GM19240 (cell line): Measurements from ENCODE around the gene GTF2F1.
"Not testable (repeated sequence)": the region's sequence is repeated elsewhere in the genome, so short reads cannot be mapped to it uniquely, and the experiment has no call there.

Source experiments
- DNase-seq: peaks from one replicate; pipeline ENCODE4 v3.0.0; 2011; ENCODE audit warnings: low spot score; ENCODE audit not compliant: insufficient read length

Gene GTF2F1, protein sequence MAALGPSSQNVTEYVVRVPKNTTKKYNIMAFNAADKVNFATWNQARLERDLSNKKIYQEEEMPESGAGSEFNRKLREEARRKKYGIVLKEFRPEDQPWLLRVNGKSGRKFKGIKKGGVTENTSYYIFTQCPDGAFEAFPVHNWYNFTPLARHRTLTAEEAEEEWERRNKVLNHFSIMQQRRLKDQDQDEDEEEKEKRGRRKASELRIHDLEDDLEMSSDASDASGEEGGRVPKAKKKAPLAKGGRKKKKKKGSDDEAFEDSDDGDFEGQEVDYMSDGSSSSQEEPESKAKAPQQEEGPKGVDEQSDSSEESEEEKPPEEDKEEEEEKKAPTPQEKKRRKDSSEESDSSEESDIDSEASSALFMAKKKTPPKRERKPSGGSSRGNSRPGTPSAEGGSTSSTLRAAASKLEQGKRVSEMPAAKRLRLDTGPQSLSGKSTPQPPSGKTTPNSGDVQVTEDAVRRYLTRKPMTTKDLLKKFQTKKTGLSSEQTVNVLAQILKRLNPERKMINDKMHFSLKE

DNA sequence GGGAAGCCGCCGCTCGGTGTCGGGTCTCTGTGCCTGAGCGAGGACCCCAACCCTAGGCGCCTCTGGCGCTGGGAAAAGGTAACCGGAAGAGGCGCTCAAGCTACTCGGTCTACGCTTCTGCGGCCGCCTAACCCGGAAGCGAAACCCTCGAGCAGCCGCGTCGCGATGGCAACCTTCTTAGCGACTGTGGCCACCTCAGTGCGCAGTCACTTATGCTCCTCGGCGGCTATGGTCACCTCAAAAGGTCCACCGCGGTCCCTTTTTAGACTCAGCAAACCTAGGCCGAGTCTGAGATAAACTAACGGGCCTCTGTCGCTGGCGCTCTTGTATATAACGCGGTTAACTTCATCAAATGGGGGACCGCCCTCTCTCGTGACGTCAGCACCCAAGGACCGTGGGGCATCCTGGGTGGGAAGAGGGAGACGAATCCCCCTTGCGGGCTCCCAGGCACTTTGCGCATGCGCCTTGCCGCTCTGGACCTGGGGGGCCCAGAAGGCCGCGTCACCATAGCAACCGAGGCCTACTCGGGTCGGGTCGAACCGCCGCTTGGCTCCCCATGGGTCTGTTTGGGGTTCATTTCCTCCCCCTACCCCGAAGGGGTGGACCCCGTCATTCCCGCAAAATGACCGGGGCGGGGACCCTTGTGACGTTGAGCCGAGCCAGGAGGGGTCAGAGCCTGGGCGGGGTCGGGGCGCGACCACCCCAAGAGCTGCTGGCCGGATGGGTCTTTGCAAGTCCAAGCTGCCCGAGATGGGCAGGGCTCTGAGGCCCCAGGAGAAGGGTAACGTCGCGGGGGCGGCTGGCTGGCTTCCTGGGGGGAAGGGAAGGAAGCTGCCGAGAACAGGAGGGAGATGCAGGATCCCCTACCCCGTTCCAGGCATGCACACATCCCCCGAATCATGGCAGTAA is at the start of gene GTF2F1:
GTF2F1 (minus strand) TSS at position 91 of the 909 bp plus-strand sequence. CDS start 169 bp downstream, outside the sequence.
- DNase-seq, result peak; percentile 92

DNA sequence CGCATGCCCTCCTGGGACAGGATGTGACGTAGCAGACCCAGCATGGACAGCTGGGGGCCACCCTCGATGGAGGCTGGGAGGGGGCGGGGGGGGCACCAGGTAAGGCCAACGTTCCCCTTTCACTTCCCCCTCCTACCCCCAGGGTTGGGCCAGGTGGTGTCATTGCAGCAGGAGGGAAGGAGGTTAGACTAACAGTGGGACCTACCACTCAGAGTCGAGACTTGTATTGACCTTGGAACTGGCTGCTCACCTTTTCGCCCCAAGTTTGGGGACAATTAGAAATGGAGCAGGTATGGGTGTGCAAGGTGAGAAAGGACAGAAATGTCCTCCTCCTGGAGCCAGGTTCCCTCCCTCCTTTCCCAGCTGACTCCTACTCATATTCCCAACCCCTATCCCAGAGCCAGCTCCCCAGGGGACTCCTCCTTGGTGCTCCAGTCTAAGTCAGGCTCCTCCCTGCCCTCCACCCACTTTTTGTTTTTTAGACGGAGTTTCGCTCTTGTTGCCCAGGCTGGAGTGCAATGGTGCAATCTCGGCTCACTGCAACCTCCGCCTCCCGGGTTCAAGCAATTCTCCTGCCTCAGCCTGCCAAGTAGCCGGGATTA is 49.2 kb upstream of the GTF2F1 start:
- no peak for DNase-seq

DNA sequence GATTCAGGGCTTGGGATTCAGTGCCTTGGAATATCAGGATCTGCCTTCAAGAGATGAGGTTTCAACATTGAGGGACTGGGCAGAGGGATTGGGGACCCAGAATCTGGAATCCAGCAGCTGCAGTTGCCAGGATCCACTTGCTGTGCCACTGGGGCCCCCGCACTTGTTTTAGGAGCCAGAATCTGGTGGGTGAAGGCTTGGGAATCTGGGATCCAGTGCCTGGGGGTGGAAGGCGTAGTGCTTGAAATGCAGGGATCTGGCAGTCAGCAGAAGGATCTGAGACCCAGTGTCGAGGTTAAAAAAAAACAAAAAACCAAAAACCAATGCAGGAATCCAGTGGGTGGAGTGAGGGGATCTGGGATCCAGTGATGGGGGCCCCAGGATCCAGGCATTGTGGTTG is 47.9 kb upstream of the GTF2F1 start:
- DNase-seq, result no peak

DNA sequence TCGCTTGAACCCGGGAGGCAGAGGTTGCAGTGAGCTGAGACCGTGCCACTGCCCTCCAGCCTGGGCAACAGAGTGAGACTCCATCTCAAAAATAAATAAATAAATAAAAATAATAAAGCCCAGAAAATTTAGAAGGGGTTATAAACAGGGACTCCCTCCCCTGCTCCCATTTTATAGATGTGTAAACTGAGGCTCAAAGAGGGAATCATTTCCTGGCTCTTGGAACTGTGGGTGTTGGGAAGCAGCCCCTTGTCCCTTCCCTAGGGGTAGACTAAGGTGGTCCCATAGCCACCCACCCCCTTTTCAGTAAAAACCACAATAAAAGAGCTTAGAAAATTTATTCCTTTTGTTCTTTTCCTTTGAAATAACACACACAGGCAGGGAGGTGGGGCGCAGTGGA is 46.8 kb upstream of the GTF2F1 start:
- no peak for DNase-seq

DNA sequence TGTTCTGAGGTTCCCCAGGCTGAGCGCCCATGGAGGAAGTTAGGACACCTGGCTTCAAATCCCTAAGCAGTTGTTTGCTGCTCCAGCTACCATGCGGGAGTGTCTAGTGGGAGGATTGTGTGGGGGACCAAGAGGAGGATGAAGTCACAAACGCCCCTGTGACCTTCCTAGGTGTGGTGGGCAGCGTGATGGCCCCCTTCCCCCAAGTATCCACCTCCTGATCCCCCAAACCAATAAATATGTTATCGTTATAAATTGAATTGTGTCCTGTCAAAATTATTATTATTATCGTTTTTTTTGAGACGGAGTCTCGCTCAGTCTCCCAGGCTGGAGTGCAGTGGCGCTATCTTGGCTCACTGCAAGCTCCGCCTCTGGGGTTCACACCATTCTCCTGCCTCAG is 40.7 kb upstream of the GTF2F1 start, which contains the start of gene SLC25A41:
SLC25A41 (minus strand) TSS at position 101 of the 400 bp plus-strand sequence; CDS start at position 31, 70 bp downstream.
- no peak for DNase-seq

DNA sequence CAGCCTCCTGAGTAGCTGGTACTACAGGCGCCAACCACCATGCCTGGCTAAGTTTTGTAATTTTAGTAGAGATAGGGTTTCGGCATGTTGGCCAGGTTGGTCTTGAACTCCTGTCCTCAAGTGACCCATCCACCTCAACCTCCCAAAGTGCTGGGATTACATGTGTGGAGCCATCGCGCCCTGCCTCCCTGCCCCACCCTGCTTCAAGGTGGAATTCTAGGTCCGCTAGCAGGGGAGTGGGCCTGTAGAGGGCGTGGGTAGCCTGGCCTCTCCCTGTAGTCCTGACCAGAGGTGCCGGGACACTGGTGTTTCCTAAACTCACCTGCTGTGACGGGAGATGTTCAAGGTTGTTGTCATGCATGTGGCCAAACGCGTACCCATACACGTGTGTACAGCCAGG is 40.2 kb upstream of the GTF2F1 start:
- DNase-seq, result no peak

DNA sequence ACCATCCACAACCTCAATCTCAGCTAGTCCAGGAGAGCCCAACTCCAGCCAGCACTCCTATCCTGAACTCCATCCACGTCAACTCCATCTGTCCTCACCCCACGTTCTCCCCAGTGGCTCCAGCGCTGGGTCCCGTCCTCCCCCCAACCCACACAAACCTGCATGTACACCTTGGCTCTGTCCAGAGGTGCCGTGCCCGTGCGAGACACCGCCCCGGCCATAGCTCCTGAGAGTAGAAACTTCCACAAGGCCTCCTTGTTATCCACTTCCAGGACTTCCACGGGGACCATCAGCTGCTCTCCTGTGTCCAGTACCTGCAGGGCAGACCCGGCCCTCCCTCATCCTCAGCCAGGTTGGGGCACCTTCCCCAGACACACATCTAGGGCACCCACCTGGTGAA is 38.9 kb upstream of the GTF2F1 start:
- no peak for DNase-seq

DNA sequence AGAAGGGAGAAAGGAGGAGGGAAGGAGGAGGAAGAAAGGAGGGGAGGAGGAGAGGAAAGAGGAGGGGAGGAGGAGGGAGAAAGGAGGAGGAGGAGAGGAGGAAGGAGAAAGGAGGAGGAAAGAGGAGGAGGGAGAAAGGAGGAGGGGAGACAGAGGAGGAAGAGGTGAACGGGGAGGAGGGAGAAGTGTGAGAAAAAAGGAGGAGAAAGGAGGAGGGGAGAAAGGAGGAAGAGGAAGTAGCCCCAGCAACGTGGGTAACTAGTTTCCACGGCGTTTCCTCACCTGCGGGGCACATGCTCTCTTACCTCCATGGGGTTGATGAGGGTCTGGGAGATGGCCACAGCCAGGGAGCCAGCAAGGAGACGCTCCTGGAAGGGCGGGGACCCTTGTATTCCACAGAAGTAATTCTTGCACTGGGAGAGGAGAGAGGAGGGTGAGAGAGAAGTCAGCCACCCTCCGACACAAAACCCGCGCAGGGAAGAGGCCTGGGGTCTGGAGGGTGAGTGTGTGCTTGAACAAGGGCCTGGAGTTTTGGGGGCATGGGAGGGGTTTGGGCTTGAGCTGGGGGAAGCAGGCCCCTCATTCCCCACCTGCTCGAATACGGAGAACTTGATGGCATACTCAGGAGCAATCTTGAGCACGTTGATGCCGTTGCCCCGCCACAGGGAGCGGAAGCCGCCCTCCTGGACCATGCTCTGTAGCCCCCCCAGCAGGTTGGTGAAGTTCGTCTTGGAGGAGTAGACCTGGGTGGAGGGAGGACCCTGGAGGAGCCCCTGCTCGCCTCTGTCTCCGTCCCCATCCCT is 36.7 kb upstream of the GTF2F1 start:
- no peak for DNase-seq

DNA sequence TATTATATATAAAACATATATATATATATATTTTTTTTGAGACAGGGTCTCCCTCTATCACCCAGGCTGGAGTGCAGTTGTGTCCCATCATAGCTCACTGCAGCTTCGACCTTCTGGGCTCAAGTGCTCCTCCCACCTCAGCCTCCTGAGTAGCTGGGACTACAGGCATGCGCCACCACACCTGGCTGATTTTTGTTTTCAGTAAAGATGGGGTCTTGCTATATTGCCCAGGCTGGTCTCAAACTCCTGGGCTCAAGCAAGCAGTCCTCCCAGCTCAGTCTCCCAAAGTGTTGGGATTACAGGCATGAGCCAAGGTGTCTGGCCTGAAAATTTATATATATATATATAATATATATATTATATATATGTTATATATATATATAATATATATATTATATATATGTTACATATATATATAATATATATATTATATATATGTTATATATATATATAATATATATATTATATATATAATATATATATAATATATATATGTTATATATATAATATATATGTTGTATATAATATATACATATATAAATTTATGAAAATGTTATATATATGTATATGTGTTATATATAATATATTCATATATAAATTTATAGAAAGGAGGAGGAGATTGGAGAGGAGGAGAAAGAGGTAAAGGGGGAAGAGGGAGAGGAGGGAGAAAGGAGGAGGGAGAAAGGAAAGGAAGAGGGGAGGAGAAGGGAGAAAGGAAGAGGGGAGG is 35.9 kb upstream of the GTF2F1 start:
- not testable (repeated sequence) for DNase-seq

DNA sequence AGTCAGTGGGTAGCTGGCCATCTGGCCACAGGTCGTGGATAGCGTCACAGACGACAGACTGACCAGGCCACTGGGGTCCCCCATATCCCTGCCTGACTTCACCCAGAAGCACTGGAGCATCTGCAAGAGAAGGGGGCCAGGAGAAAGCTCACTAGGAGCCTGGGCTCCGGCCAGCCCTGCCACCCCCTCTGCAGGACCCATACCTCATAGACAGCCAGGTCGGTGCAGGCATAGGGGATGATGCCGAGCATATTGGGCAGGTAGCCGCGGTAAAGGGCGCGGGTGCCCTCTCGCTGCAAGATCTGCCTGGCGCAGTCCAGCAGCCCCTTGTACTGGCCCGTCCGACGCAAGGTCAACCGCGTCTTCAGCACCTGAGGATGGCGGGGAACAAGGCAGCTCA is 34.2 kb upstream of the GTF2F1 start:
- no peak for DNase-seq

DNA sequence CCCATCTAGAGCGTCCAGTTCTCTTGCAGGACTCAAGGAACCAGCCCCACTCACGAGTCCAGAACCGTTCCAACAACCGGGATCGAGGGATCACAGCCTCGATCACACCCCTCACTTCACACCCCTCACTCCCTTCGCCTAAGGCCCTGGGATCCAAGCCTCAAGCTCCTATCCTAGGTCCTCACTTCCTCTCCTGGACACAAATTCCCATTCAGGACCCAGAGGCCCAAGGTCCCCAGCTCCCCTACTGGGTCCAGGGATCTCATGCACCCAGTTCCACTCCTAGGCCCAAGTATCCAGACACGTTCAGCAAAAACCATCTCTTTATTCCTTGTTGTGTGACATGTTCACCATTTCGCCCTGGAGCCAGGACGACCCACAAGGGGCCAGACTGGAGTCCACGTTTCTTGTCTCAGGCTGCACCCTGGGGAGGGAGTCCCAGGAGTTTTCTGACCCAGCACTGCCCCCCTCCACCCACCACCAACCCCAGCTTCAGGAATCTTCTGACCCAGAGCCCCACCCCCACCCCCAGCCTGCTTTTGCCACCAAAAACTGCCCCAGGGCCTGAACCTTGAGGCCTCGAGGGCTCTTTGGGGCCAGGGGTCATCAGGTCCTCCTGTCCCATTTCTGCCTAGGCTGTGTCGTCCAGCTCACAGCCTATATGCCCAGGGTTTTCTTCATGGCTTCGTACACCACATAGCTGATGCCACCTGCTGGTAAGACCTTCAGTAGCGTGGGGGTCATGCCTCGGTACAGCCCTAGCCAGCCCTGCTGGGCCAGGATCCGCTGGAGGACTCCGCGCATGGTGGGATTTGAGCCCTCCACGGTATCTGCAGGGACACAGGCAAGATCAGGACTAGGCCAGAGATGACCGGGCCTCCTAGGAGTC is 33.0 kb upstream of the GTF2F1 start:
- no peak for DNase-seq

DNA sequence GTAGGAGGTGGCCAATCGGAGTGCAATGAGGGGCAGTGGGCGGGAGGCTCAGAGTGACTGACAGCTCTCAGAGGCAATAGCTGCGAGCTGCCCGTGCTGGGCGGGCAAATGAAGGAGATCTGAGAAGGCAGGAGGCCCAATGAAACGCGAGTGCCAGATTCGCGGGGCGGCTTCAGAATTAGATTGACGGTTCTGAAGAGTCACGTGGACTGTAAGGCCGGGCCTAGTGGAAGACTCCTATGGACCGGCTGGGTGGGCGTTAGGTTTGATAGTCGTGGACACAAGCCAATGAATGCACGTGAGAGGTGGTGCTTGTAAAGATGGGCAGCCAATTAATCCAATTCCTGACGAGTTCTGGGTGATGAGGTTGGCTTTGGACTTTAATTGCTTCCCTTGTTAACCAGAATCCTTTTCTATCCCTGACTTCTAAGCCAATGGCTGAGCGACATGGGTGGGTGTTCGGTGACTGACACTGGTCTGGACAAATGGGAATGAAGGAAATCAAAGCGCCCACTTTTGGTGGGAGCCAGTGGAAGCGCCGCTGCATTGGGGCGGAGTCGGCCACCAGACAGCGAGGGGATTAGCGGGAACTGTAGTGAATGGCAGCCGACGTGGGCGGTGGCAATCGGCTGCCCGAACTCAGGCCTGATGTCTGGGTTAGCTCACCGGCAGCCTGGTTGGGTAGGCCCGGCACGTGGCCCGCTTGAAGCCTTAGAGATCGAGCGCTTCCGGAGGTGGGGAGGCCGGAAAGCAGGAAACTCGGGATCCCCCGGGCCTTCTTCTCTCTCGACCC is 32.2 kb upstream of the GTF2F1 start:
- DNase-seq, result peak; percentile 100

DNA sequence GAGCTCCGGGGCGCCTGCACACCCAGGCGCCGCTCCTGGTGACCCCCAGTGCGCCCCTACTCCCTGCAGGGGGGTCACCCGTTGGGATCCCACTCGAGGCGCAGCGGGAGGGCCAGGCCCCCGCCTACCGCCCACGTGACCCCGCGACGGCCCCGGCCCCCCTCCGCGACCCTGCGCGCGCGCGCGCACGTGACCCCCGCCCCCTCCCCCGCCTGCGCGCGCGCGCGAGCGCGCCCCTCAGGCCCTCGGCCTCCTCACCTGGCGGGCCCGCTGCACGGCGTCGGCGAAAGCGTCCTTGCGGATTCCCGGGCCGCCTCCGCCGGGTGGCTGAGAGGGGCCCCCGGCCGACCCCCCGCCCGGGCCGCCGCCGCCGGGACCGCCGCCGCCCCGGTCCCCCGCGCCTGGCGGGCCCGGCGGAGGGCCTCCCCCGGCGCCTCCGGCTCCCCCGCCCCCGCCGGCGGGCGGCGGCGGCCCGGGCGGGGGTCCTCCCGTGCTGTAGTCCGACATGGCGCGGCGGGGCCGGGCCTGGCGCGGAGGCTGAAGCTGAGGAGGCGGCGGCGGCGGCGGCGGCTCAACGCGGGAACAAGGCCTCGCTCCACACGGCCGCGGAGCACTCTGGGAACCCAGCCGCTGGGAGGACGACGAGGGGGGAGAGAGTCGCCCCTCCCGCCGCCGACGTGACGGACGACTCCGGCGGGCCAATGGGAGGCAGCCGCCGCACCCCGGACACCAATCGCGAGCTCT is 31.4 kb upstream of the GTF2F1 start, which contains the start of gene KHSRP:
KHSRP (minus strand) TSS at position 617 of the 744 bp plus-strand sequence; CDS start at position 507, 110 bp downstream.
- DNase-seq, result no peak

DNA sequence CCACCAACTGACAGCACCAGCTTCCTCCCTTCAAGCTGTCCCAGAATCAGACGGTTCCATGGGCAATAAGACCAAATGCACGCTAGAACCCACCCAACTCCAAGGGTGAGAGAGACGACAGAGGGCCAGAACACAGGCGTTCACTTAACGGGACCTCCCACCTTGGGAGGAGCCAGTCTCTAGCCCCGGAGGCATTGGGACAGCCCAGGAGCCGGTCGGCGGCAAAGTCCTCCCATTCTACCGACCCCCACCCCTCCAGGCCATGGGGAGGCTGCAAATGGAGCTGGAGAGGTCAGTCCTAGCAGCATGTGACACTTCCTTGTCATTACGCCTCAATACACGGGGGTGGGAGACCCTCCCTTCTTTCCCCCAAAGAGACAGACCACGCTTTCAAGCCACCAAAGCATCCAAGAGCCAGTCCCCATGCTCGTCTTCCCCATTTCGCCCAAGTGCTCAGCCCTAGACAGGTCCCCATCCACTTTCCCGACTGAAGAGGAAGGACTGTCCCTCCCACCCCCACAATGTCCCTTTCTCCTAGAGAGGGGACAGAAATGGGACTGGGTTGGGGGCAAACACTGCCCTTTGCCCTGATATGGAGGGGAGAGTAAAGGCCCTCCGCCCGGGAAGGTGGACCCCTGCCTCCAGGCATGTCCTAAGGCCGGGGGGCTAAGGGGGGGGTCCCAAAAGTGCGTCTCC is 30.7 kb upstream of the GTF2F1 start:
- peak; percentile 61 for DNase-seq

DNA sequence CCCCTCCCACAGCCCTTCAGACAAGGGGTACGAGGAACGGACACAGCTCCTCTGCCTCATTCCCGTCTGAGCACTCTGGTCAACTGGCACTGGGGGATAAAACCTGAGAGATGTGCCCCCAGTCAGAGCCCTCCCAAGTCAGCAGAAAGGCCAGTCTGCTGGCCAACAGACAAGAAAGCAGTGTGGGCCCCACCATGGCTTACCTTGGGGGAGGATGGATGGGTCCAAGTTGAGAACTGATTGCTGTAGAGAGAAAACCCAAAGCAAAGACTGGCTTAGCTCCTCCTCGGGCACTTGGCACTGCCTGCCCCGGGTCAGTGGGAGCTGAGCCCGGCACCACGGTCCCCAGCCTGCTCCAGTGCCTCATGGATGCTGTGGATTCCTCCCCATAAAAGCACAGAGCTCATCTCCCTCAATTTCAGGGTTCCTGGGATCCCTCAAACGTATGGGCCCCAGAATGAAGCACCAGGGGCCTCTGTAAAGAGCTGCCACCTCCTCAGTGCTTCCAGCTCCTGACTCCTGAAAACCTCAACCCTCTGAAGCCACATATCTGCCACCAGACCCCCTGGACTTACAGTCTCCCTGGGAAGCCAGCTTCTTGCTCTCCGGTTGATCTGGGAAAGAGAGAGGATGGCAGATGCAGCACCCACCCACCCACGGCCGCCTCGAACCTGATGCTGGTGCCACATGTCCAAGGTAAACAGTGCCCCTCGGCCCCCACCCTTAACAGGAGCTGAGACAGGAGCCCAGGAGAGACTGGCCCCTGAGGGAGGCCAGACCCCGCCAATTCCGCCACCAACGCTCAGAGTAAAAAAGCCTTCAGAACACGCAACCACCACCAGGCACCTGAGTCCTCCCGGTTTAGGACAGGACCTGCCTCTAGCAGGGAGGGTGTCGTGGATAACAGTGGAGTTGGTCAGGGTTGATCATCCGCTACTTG is 28.4 kb upstream of the GTF2F1 start:
- DNase-seq, result no peak

DNA sequence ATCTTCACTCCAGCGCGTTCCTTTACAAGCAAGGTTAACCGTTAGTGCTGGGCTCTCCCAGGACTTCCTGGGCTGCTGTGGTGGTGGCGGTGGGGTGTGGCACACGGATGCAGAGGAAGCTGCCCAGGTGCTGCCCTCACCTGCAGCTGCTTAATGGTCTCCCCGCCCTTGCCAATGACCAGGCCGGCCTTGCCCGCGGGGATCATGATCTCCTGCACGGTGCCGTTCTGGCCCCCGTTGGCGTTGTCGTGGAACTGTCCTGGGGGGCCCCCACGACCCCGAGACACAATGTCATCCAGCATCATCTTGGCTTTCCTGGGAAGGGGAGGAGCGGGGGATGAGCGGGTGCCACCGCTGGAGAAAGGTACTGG is 25.6 kb upstream of the GTF2F1 start:
- no peak for DNase-seq
